K562 (cell line): ENCODE results near the gene DPH2. TPM values are rescaled to one million over a fixed set of nuclear protein-coding genes. Genes with fewer than 3 reads are reported as not detected.

Experiments used
- FOXO4 ChIP-seq: fragments of 450-650 bp; formaldehyde crosslinking; IDR thresholded peaks from 2 replicates; pipeline ENCODE4 v1.4.0; 2020; ENCODE audit warnings: mild to moderate bottlenecking, moderate library complexity
- HDAC3 ChIP-seq: fragments of 450-650 bp; IDR thresholded peaks from 2 replicates; pipeline ENCODE4 v1.6.1; 2018; ENCODE audit warnings: borderline replicate concordance, mild to moderate bottlenecking, moderate library complexity; ENCODE audit not compliant: partially characterized antibody
- LEF1 ChIP-seq: fragments of 450-650 bp; IDR thresholded peaks from 2 replicates; pipeline ENCODE4 v1.6.1; 2016; ENCODE audit warnings: mild to moderate bottlenecking
- NEUROD1 ChIP-seq: fragments of 150-350 bp; IDR thresholded peaks from 2 replicates; pipeline ENCODE4 v1.6.1; 2014; ENCODE audit warnings: borderline replicate concordance, low read length, low read depth; ENCODE audit not compliant: partially characterized antibody
- NR0B1 ChIP-seq: fragments of 450-650 bp; IDR thresholded peaks from one replicate; pipeline ENCODE4 v1.6.1; 2018; ENCODE audit warnings: mild to moderate bottlenecking, moderate library complexity; ENCODE audit not compliant: partially characterized antibody
- POLR2H ChIP-seq: IDR thresholded peaks from 2 replicates; pipeline ENCODE4 v1.6.1; 2016; ENCODE audit warnings: missing genetic modification characterization, low read depth, mild to moderate bottlenecking, control low read depth, missing compliant biosample characterization, moderate library complexity
- SMARCE1 ChIP-seq: fragments of 450-650 bp; IDR thresholded peaks from 2 replicates; pipeline ENCODE4 v1.7.1; 2016; ENCODE audit warnings: mild to moderate bottlenecking
- ZBTB40 ChIP-seq, 2 experiments: fragments of 450-650 bp in 1 of 2; sonication (generic) in 1 of 2; formaldehyde crosslinking in 1 of 2; IDR thresholded peaks; 2 replicates each; pipeline versions ENCODE4 v1.7.1 to v1.9.0; 2016 to 2022; ENCODE audit warnings: inconsistent platforms in 1 of 2, mild to moderate bottlenecking in 1 of 2, missing genetic modification reagents in 1 of 2
- ZNF277 ChIP-seq: fragments of 250-450 bp; sonication (Bioruptor Pico); IDR thresholded peaks from 2 replicates; pipeline ENCODE4 v1.8.0; 2022; ENCODE audit warnings: inconsistent platforms, mild to moderate bottlenecking, moderate library complexity, borderline replicate concordance
- ZNF707 ChIP-seq: fragments of 250-450 bp; sonication (Bioruptor Pico); conservative IDR thresholded peaks from 2 replicates; pipeline ENCODE4 v1.8.0; 2022; ENCODE audit warnings: inconsistent platforms, mild to moderate bottlenecking, moderate library complexity
- polyA plus RNA-seq, 8 experiments: library from polyadenylated mRNA; depleted of rRNA in 4 of 8; stranded (reverse) in 5 of 8; unstranded in 3 of 8; fragments of >200 nt; fragmentation: Nextera tagmentation in 2 of 8; fragmentation: Illumina TruSeq in 1 of 8; extraction: Ambion mirVana in 2 of 8; extraction: Trizol in 1 of 8; gene quantifications; 2 replicates each; pipeline versions ENCODE4 v1.2.1 to v1.2.3, GENCODE V29; 2011 to 2014; ENCODE audit warnings: inconsistent platforms in 1 of 8, missing spikeins in 1 of 8
- total RNA-seq, 7 experiments: library from RNA; depleted of rRNA in 6 of 7; stranded (reverse); fragments of >200 nt in 6 of 7; fragmentation: Illumina TruSeq in 2 of 7; extraction: Trizol in 2 of 7; gene quantifications; 2 replicates each; pipeline versions ENCODE4 v1.2.1 to v1.2.3, GENCODE V29; 2011 to 2021; ENCODE audit warnings: low replicate concordance in 1 of 7
- TF ChIP-seq, protein P1 (sequence below): IDR thresholded peaks from 2 replicates; pipeline ENCODE4 v1.6.1; 2014; ENCODE audit warnings: antibody characterized with exemption

Gene DPH2
- total and polyA plus RNA-seq, 9 of the 15 experiments (the other 6 are each of a cell fraction or from before 2014, with no cell fraction given): 17.9 to 94.1 (median 68.1) TPM

DNA sequence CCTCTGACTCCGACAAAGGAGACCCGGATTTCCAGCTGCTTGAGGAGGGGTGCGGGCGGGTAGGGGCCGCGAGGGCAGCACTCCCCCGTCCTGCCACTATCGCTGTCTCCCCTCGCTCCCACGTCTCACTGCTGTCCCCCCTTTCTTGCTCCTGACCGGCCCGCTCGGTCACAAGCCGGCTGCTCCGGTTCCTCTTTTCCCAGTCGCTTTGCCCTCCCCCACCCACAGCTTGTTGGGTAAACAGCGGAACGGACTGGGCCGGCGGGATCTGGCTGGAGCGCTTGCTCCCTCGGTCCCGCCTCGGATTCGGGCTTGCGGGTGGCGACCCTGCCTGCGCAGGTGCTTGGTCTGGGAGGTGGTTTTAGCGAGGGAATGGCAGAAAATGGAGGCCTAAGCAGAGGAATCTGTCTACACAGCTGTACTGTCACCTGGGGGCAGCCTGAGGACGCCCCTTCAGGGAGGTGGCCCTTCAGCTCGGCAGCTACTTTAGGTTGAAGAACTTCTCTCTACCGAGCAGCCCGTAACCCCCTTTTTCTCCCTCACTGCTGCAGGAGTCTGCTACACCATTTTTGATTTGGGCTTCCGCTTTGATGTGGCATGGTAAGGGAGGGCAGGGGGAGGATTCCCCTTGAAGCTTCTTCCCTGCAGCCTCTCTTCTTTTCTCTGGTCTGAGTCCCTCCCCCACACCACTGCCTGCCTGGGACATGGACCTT lies 5.6 kb downstream of the DPH2 start (continued):
- TF ChIP-seq ZBTB40 (IDR thresholded peaks at IDR 0.05): no peak
- 0 out of 2 replicates have a peak, but pooled peaks have one; percentile 19 for TF ChIP-seq ZBTB40 (CRISPR knock-in tag; IDR thresholded peaks at IDR 0.05)
- peak; percentile 57 for TF ChIP-seq NEUROD1
- TF ChIP-seq NR0B1: no peak
- TF ChIP-seq, protein P1, sequence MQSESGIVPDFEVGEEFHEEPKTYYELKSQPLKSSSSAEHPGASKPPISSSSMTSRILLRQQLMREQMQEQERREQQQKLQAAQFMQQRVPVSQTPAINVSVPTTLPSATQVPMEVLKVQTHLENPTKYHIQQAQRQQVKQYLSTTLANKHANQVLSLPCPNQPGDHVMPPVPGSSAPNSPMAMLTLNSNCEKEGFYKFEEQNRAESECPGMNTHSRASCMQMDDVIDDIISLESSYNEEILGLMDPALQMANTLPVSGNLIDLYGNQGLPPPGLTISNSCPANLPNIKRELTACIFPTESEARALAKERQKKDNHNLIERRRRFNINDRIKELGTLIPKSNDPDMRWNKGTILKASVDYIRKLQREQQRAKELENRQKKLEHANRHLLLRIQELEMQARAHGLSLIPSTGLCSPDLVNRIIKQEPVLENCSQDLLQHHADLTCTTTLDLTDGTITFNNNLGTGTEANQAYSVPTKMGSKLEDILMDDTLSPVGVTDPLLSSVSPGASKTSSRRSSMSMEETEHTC: peak; percentile 8; the same call in 1 of the 2 replicates
- no peak for TF ChIP-seq ZNF707 (CRISPR knock-in tag)
- TF ChIP-seq FOXO4 (CRISPR knock-in tag): no peak
- no peak for TF ChIP-seq ZNF277 (CRISPR knock-in tag)
- TF ChIP-seq POLR2H (tag): no peak
- TF ChIP-seq HDAC3: no peak
- peak; percentile 73 for TF ChIP-seq SMARCE1
- TF ChIP-seq LEF1: peak; percentile 66
